Endothelial cell of umbilical vein (primary cell): Measurements from ENCODE around the gene ANGPTL3. TPM values are rescaled to one million over a fixed set of nuclear protein-coding genes. Genes with fewer than 3 reads are reported as not detected.
A peak's percentile ranks its signal among the peaks of the same experiment; 100 is the strongest.

Experiments used
- BruUV-seq: library from RNA; stranded (reverse); fragments of 400-500 nt; replicated peaks from 2 replicates; lab custom pipeline; 2021; lab: Mats Ljungman, UMichigan
- CTCF ChIA-PET: fragments of 300-600, 350-600 bp; sonication (Branson Sonifier 250); formaldehyde crosslinking; loops from one replicate; lab custom pipeline; 2021; ENCODE audit warnings: antibody characterized with exemption, inconsistent platforms; lab: Charles Lee
- POLR2A ChIA-PET: fragments of 300-600, 350-600 bp; sonication (Branson Sonifier 250); formaldehyde crosslinking; loops from one replicate; lab custom pipeline; 2021; ENCODE audit warnings: antibody characterized with exemption, inconsistent platforms; lab: Charles Lee
- DNase-seq: peaks from one replicate; pipeline ENCODE4 v3.0.0-alpha.2; 2011; ENCODE audit warnings: low read depth, low spot score
- FAIRE-seq: peaks from 2 replicates; lab custom pipeline; 2011; peaks lifted over from hg19 to GRCh38; lab: Jason Lieb, UNC
- H2AFZ ChIP-seq: 2 replicates; pipeline ENCODE4 v1.6.0; 2012; ENCODE audit warnings: low read depth, low read length, control low read depth, inconsistent platforms
- H3K27ac ChIP-seq: 2 replicates; pipeline ENCODE4 v1.5.1; 2011; ENCODE audit warnings: low read depth, mild to moderate bottlenecking, control low read depth, low read length, moderate library complexity; ENCODE audit not compliant: insufficient read depth
- H3K27me3 ChIP-seq, 2 experiments: 2 replicates each; pipeline versions ENCODE4 v1.6.0 to v1.6.1; 2011; ENCODE audit warnings: low read length in 2 of 2, mixed read lengths in 1 of 2; ENCODE audit not compliant: control insufficient read depth in 2 of 2, insufficient read depth in 2 of 2
- H3K36me3 ChIP-seq, 2 experiments: 2 replicates in 1 of 2; 3 replicates in 1 of 2; pipeline ENCODE4 v1.5.1; 2011; ENCODE audit warnings: low read length in 2 of 2, mild to moderate bottlenecking in 1 of 2, moderate library complexity in 1 of 2; ENCODE audit not compliant: control insufficient read depth in 2 of 2, insufficient read depth in 2 of 2; ENCODE audit errors: extremely low read depth in 1 of 2
- H3K4me1 ChIP-seq: 3 replicates; pipeline ENCODE4 v1.5.1; 2011; ENCODE audit warnings: mild to moderate bottlenecking, low read length; ENCODE audit not compliant: control insufficient read depth, insufficient read depth; ENCODE audit errors: extremely low read depth
- H3K4me2 ChIP-seq: 2 replicates; pipeline ENCODE4 v1.6.1; 2011; ENCODE audit warnings: low read length, control low read depth, mixed read lengths; ENCODE audit not compliant: insufficient read depth
- H3K4me3 ChIP-seq, 3 experiments: fragments of 200-600 bp in 1 of 3; sonication (generic), shearing (Covaris generic) in 1 of 3; replicated peaks in 1 of 3; 2 replicates each; pipeline ENCODE4 v1.5.1; 2011 to 2016; ENCODE audit warnings: control low read depth in 3 of 3, low read length in 3 of 3, mild to moderate bottlenecking in 2 of 3, inconsistent platforms in 1 of 3, low read depth in 1 of 3, moderate library complexity in 1 of 3; ENCODE audit not compliant: insufficient read depth in 1 of 3
- H3K79me2 ChIP-seq: 2 replicates; pipeline ENCODE4 v1.6.0; 2012; ENCODE audit warnings: low read length, inconsistent platforms; ENCODE audit not compliant: control insufficient read depth, insufficient read depth
- H3K9ac ChIP-seq: replicated peaks from 2 replicates; pipeline ENCODE3; 2011; ENCODE audit warnings: low read length, control low read depth; ENCODE audit not compliant: insufficient read depth; ENCODE audit errors: extremely low read depth
- H3K9me1 ChIP-seq: replicated peaks from 3 replicates; pipeline ENCODE4 v1.6.0; 2011; ENCODE audit warnings: mild to moderate bottlenecking, low read length; ENCODE audit not compliant: control insufficient read depth, insufficient read depth; ENCODE audit errors: extremely low read depth
- H3K9me3 ChIP-seq: replicated peaks from 2 replicates; pipeline ENCODE4 v1.5.1; 2012; ENCODE audit warnings: low read length, inconsistent platforms; ENCODE audit not compliant: control insufficient read depth, insufficient read depth
- H4K20me1 ChIP-seq: replicated peaks from 2 replicates; pipeline ENCODE3; 2011; ENCODE audit warnings: mild to moderate bottlenecking, low read length; ENCODE audit not compliant: control insufficient read depth, insufficient read depth; ENCODE audit errors: extremely low read depth
- EZH2 ChIP-seq: IDR thresholded peaks from 2 replicates; pipeline ENCODE4 v1.6.1; 2012; ENCODE audit warnings: borderline replicate concordance, low read depth, mild to moderate bottlenecking, moderate library complexity, low read length, inconsistent platforms; ENCODE audit not compliant: severe bottlenecking
- FOS ChIP-seq: IDR thresholded peaks from 2 replicates; pipeline ENCODE4 v1.6.1; 2011; ENCODE audit warnings: mild to moderate bottlenecking, low read length, moderate library complexity, borderline replicate concordance; ENCODE audit not compliant: insufficient read depth
- GATA2 ChIP-seq: IDR thresholded peaks from 2 replicates; pipeline ENCODE4 v1.7.0; 2011; ENCODE audit warnings: low read depth, mild to moderate bottlenecking, moderate library complexity, mixed read lengths, low read length; ENCODE audit not compliant: insufficient read length, insufficient read depth
- JUN ChIP-seq: IDR thresholded peaks from 2 replicates; pipeline ENCODE4 v1.6.1; 2011; ENCODE audit warnings: borderline replicate concordance, low read depth; ENCODE audit not compliant: insufficient read length, insufficient read depth
- MYC ChIP-seq: IDR thresholded peaks from one replicate; pipeline ENCODE4 v1.6.1; 2011; ENCODE audit warnings: mild to moderate bottlenecking, low read depth, low read length
- POLR2A ChIP-seq: IDR thresholded peaks from 2 replicates; pipeline ENCODE4 v1.6.1; 2012; ENCODE audit warnings: low read depth, mild to moderate bottlenecking, control low read depth, low read length
- POLR2AphosphoS5 ChIP-seq: IDR thresholded peaks from 2 replicates; pipeline ENCODE4 v1.6.1; 2012; ENCODE audit warnings: low read depth, mild to moderate bottlenecking, control low read depth, low read length, moderate library complexity; ENCODE audit not compliant: insufficient read depth
- dilution Hi-C: fragments of 300-500 bp; cut with MboI; formaldehyde crosslinking; loops from one replicate; pipeline ENCODE4 v1.15.0; 2019; ENCODE audit warnings: low sequenced_read_pairs; ENCODE audit not compliant: extremely low pct_ligation_motif_present
- intact Hi-C: fragments of 100-400 bp; cut with micrococcal nuclease; formaldehyde crosslinking; loops from one replicate; pipeline ENCODE4 v1.10.0; 2022
- polyA plus RNA-seq, 4 experiments: library from polyadenylated mRNA; depleted of rRNA in 3 of 4; stranded (reverse) in 3 of 4; unstranded in 1 of 4; fragments of >200 nt; gene quantifications; 2 replicates each; pipeline versions ENCODE4 v1.2.1 to v1.2.3, GENCODE V29; 2011 to 2012; ENCODE audit warnings: missing spikeins in 1 of 4
- total RNA-seq: library from RNA; stranded (reverse); gene quantifications from 2 replicates; pipeline ENCODE4 v1.2.3, GENCODE V29; 2021
- TF ChIP-seq, protein P1 (sequence below), 2 donors: IDR thresholded peaks; 1 replicate in 1 of 2; 2 replicates in 1 of 2; pipeline ENCODE4 v1.5.1; 2011; ENCODE audit warnings: low read length in 2 of 2, mild to moderate bottlenecking in 2 of 2, moderate library complexity in 2 of 2, control low read depth in 1 of 2, inconsistent platforms in 1 of 2, low read depth in 1 of 2; ENCODE audit not compliant: insufficient read depth in 1 of 2; ENCODE audit errors: extremely low read depth in 1 of 2
- TF ChIP-seq, protein P2 (sequence below): IDR thresholded peaks from 2 replicates; pipeline ENCODE4 v1.6.1; 2011; ENCODE audit not compliant: insufficient read depth, insufficient read length

The ANGPTL3 gene
- total and polyA plus RNA-seq, 2 donors (not counting 3 experiments of a cell fraction or from before 2014, with no cell fraction given), result not detected

DNA sequence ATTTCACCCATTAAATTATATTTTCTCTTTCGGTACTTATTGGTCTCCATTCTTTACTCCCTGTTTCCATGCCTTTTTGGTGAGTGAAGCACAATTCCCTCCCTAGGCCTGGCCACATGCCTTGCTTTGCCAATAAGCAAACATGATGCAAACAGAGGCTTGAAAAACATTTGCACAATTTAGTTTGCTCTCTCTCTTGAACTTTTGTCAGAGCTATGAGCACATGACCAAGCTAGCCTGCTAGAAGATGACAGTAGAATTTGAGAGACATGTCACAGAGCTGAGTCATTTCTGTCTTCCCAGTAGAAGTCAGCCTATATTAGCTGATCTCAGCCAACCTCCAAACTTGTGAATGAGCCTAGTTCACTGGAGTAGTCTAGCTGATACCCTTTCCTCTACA is 24.6 kb downstream of the ANGPTL3 start:
- Histone ChIP-seq H3K36me3 (no peaks in the 10 kb centered on the region), H3K9ac (no peak overlapping the region), H3K4me3 (no peak overlapping the region), H2AFZ (no peak overlapping the region), H3K4me2 (no peak overlapping the region), H3K4me1 (no peaks in the 10 kb centered on the region), H3K79me2 (no peaks in the 10 kb centered on the region), H3K9me3 (no peaks in the 10 kb centered on the region), H3K27ac (no peak overlapping the region), H3K27me3 (no peaks in the 10 kb centered on the region), H4K20me1 (no peaks in the 10 kb centered on the region), H3K9me1 (no peaks in the 10 kb centered on the region)
- ChIA-PET CTCF (no interaction called here), POLR2A (no interaction called here)
- BruUV-seq, result no TSS peak
- intact Hi-C loops (no loop called here), dilution Hi-C loops (no loop called here)
- DNase-seq (peak; percentile 4), FAIRE-seq (peak; percentile 4)
- TF ChIP-seq POLR2A, result no peak
- TF ChIP-seq FOS, result peak; percentile 20

DNA sequence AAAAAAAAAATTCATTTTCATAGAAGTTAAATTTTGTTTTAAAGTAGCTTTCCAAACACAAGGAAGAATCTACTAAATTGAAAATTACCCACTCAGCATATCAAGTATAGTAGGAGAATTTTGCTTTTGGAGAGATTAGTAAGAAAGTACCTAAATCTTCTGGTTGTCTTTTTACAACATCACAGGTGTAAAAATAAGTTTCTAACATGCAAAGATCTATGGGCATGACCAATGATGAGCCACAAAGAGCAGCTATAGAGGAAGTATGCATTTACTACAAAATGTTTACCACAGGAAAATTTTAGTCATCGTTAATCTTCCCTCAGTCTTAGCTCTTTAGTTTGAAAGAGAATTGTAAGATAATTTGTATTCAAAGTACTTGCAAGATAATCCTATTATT is 28.1 kb downstream of the ANGPTL3 start:
- Histone ChIP-seq H2AFZ (no peak overlapping the region), H3K4me2 (no peak overlapping the region), H3K79me2 (peaks cover 2% of the 10 kb centered on the region), H3K27me3 (no peaks in the 10 kb centered on the region), H3K4me3 (no peak overlapping the region), H3K4me1 (no peaks in the 10 kb centered on the region), H3K36me3 (no peaks in the 10 kb centered on the region), H3K9me1 (no peaks in the 10 kb centered on the region), H4K20me1 (no peaks in the 10 kb centered on the region), H3K9me3 (no peaks in the 10 kb centered on the region), H3K27ac (no peak overlapping the region), H3K9ac (no peak overlapping the region)
- no TSS peak for BruUV-seq
- CTCF ChIA-PET, result interaction anchor here (1.4 to 1.9 kb wide), 2 partner anchors 64 to 121 kb away, joined by 4 to 5 read pairs; no protein-coding TSS in a partner anchor
- intact Hi-C loops, result no loop called here
- no peak for DNase-seq
- FAIRE-seq, result no peak
- dilution Hi-C loops, result no loop called here
- TF ChIP-seq JUN, result no peak
- no peak for TF ChIP-seq EZH2
- no peak for TF ChIP-seq POLR2AphosphoS5
- TF ChIP-seq GATA2, result no peak
- no peak for TF ChIP-seq FOS
- TF ChIP-seq MYC, result no peak
- TF ChIP-seq, protein P1, sequence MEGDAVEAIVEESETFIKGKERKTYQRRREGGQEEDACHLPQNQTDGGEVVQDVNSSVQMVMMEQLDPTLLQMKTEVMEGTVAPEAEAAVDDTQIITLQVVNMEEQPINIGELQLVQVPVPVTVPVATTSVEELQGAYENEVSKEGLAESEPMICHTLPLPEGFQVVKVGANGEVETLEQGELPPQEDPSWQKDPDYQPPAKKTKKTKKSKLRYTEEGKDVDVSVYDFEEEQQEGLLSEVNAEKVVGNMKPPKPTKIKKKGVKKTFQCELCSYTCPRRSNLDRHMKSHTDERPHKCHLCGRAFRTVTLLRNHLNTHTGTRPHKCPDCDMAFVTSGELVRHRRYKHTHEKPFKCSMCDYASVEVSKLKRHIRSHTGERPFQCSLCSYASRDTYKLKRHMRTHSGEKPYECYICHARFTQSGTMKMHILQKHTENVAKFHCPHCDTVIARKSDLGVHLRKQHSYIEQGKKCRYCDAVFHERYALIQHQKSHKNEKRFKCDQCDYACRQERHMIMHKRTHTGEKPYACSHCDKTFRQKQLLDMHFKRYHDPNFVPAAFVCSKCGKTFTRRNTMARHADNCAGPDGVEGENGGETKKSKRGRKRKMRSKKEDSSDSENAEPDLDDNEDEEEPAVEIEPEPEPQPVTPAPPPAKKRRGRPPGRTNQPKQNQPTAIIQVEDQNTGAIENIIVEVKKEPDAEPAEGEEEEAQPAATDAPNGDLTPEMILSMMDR (IDR thresholded peaks at IDR 0.05; ENCODE audit: extremely low read depth in 1 of 2, insufficient read depth in 1 of 2, low read depth in 1 of 2, low read length in 2 of 2), result no peak
- TF ChIP-seq POLR2A, result no peak
- TF ChIP-seq, protein P2, sequence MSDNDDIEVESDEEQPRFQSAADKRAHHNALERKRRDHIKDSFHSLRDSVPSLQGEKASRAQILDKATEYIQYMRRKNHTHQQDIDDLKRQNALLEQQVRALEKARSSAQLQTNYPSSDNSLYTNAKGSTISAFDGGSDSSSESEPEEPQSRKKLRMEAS, result no peak
- POLR2A ChIA-PET, result no interaction called here
